NCI-H187 (cell line): ENCODE results near the gene RBM18.

ENCODE experiments used
- DNase-seq, 2 experiments: peaks; one replicate each; lab custom pipeline; 2025; lab: John Stamatoyannopoulos, UW

The RBM18 gene, protein sequence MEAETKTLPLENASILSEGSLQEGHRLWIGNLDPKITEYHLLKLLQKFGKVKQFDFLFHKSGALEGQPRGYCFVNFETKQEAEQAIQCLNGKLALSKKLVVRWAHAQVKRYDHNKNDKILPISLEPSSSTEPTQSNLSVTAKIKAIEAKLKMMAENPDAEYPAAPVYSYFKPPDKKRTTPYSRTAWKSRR

DNA sequence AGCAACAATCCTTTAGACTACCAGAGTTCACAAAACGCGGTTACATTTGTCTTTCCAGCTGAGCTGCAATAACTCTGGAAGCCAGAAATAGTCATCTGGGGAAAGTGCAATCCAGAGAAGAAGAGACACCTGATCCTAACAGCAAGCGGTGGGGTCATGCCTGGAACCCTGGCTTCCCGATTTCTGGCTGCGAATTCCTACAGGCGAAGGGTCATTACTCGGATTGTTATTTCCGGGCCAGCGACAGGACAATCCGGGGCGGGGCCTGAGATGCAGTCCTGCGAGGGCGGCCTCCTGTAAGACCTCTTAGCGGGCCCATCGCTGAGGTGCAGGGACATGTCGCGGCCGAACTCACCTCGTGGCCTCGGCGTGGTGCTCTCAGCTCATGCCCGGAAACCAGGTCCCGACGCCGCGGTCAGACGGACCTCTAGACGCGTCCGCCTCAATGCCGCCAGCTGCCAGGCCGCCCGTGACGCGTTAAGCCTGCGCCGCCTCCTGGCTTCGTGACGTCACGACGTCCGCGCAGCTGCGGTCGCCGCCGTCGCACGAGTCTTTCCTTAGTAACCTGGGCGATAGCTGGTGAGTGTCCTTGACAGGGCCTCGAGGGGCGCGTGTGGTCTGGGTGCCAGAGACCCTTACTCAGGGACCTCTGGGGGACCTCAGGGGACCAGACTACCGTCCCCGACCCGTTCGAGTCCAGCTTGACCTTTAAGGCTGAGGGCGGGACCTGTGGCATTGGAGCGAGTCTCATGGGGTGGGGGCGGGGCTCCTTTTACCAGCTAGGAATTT is at the start of gene RBM18, which contains the start of gene MRRF:
Gene RBM18, minus strand, starts transcription at position 481 of the 789 bp plus-strand sequence. CDS start 3,348 bp downstream, outside the sequence.
Gene MRRF, plus strand, starts transcription at position 523 of the 789 bp plus-strand sequence. CDS start 6,010 bp downstream, outside the sequence.
- peak; percentile 49 to 51 for DNase-seq

DNA sequence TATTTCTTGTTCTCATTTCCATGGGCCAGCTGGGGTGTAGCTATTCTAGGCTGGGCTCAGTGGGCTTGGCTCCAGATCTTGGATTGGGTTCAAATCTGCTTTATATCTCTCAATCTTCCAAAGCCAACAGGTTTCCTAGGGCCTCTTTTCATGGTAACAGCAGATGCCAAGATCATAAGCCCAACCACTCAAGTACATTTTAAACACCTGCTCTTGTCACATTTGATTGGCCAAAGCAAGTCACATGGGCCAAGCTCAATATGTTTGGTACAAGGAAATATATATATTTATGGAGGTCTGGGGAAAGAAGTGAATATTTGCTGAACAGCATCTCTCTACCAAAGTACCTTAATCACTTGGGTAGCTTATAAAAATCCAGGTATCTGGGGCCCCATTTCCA is 49.5 kb upstream of the RBM18 start:
- peak in 1 of 2 experiments; percentile 26 for DNase-seq

DNA sequence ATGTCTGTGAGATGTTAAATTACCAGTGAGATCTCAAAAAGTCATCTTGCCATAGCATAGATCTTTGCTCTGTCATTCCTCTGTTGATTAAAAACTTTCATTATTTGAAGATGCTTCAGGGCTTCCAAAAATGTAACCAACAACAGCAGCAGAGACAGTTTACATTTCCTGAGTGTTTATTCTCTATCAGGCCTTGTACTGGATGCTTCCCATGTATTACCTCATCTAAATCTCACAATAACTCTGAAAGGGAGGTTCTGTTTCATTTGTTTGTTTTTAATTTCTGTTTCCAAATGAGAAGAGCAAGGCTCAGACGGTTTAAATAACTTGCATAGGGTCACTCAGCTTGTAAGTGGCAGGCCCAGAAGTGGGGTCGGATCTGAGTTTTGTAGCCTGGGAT is 45.2 kb upstream of the RBM18 start:
- no peak for DNase-seq

DNA sequence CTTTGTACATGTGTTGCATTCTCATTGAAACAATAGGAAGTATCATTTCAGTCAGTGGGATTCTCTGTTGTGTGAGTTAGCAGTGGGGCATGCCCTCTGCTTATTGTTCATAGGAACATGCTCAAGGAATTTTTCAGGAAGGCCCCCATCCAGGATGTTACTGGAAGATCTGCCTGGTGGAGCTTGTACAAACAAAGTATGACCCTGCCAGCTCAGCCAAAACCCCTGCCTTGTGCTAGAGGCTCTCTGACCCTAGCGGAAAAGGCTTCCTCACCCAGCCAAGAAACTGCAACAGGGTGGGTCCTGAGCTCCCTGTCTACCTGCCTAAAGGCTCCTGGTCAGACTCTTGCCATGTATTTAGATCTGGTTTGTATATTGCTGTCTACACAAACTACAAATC is 43.3 kb upstream of the RBM18 start:
- DNase-seq: no peak

DNA sequence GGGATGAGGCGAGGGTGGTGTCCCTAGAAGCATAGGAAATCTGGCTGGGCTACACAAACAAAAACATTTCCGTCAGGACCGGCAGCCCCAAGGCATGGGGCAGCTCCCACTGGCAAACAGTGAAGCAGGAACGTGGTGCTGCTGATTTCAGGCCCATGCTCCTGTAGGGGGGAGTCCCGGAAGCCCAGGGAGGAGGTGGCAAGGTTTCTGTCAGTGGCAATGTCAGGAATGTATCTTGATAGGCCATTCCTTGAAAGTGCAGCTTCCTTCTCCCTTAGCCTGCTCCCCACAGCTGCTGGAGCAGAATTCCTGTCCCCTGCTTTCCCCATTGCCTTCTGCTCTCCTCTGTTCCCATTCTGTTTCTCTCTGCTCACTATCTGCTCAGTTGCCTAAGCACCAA is 42.4 kb upstream of the RBM18 start:
- DNase-seq: no peak

DNA sequence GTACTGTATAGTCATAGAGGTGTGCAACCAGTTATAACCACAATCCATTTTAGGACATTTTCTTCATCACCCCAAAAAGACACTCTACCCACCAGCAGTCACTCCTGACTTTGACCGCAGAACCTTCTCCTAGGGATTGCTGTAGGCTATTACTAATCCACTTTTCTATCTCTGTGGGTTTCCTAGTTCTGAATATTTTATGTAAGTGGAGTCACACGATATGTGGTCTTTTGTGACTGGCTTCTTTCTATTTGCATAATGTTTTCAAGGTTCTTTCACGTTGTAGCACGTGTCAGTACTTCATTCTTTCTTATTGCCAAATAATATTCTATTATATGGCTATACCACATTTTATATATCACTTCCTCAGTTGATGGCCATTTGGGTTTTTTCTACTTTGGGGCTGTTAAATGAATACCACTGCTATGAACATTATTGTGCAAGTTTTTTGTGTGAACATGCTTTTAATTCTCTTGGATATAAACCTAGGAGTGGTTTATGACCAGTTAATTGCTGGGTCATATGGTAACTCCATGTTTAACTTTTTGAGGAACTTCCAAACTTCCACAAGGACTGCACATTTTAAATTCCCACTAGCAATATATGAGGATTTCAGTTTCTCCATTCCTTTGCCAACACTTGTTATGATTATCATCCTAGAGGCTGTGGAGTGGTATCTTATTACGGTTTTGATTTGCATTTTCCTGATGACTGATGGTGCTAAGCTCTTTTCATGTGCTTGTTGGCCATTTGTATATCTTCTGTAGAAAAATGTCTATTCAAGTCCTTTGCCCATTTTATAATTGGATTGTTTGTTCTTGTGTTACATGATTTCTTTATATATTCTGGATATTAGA is 37.8 kb upstream of the RBM18 start:
- no peak for DNase-seq

DNA sequence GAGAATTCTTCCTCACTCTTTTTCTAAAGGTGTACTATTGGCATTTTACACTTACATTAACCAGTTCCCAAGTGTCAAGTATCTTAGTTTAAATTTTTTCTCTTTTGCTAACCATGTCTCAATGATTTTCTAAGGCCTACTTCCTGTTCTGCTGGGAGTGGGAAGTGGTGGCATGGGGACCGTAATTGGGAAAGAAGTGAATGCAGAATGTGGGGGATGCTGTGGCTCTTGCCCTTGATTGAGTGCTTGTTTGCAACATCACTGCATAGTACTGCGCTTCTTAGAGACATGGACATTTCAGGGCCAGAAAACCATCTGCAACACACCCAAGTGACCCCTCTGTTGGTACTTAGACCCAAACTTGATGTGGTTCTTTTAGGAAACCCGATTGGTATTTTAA is 32.9 kb upstream of the RBM18 start:
- DNase-seq: no peak

DNA sequence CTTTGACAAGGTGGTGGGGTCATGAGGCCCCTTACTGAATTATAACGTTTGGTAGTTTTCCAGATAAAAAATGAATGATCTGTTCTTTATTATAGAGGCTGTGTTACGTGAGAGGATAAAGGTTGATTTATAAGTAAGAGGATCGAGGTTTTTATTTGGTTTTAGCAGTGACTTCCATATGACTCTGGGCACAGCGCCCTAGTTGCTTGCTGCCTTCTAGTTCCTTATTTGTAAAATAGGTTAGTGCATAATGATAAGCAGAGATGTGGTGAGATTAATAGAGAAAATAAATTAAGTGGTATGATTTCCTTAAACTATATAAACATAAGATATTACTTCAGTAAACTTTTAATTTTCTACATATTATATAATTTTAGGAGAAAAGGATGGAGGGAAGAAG is 29.9 kb upstream of the RBM18 start:
- no peak for DNase-seq

DNA sequence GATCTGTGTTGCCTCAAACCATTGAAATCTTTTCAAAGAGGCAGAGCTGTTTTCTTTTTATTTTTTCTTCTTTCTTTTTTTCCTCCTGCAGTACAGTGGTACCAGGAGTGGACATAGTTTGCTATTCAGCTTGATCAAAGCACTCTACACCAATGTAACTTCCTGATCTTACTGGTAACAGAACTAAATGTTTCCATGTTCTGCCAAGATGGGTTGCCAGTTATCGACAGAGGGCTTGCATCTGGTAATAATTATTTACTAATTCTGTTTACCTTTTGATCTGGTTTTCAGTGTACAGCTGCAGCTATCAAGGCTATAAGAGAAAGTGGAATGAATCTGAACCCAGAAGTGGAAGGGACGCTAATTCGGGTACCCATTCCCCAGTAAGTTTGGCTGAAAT is 26.8 kb upstream of the RBM18 start:
- DNase-seq: no peak

DNA sequence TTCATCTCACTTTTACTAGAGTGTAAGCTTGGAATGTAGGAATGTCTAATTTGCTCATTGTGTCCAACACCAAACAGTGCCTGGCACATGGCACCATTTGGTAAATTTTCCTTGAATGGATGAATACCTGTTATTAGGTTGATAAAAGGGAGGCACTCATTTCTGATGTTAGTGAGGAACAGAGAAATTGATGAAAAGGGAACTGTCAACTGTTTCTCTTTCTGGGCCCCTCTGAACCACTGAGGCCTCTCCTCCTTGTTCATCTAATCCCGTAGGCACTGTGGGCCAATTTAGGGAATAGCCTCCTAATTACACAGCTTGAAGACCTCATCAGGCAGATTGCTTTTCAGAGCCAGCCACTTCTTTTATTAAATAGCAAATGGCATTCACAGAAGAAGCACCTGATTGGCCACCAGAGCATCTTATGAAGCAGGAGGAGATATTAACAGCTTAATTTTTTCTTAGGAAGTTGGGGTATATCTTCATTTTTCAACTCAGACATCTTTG is 22.6 kb upstream of the RBM18 start:
- DNase-seq: no peak

DNA sequence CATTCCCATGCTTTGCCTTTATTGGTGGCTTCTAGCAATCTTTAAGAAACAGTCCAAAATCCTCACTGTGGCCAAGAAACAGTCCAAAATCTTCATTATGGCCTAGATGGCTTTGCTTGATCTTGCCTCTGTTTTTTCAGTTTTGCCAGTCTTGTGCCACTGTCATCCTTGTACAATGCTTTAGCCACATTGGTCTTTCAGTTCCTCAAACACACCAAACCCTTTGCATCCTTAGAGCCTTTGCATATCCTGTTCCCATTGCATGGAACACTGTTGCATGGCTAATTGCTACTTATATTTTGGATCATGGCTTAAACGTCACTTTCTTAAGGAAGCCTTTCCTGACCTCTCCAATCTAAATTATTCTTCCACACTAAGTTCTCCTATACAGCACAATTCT is 22.1 kb upstream of the RBM18 start:
- DNase-seq: no peak

DNA sequence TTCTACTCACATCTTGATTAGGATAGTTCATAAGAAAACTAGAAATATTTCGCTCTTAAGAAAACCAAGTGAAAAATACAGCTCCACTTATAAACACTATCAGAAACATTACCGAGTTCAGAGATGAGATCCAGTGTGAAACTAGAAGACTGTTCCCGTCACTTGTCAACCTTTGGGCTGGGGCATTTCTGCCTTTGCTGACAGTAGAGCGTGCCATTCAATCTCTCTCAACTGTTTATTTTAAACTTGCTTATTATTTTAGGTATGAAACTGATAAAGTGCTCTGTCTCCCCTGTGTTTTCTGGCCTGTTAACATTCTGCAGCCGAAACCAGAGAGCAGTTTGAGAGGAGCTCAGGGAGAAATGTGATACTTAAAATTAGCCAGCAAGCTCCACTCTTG is 16.7 kb upstream of the RBM18 start:
- DNase-seq: no peak

DNA sequence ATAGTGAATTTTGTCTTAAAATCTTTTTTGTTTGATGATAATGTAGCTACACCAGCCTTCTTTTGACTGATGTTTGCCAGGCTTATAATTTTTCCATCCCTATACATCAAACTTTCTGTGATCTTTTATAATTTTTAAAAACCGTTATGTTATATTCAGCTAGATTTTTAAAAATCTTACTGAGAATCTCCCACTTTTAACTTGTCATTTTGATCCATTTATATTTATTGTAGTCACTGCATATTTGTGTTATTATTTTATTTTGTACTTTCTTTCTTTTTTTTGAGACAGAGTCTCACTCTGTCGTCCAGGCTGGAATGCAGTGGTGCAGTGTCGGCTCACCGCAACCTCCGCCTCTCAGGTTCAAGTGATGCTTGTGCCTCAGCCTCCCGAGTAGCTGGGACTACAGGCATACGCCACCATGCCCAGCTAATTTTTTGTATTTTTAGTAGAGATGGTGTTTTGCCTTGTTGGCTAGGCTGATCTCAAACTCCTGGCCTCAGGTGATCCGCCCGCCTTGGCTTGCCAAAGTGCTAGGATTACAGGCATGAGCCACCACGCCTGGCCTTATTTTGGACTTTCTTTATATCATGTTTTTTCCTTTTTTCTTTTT is 12.8 kb upstream of the RBM18 start:
- DNase-seq: no peak

DNA sequence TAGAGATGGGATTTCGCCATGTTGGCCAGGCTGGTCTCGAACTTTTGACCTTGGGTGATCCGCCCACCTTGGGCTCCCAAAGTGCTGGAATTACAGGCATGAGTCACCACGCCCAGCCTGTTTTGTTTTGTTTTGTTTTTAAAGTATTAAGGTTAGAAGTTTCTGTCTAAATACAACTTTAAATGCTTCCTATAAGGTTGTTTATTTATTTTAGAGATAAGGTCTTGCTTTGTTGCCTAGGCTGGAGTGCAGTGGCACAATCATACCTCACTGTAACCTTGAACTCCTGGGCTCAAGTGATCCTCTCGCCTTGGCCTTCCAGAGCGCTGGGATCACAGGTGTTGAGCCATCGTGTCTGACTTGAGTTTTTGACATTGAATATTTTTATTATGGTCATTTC is 11.5 kb upstream of the RBM18 start:
- no peak for DNase-seq

DNA sequence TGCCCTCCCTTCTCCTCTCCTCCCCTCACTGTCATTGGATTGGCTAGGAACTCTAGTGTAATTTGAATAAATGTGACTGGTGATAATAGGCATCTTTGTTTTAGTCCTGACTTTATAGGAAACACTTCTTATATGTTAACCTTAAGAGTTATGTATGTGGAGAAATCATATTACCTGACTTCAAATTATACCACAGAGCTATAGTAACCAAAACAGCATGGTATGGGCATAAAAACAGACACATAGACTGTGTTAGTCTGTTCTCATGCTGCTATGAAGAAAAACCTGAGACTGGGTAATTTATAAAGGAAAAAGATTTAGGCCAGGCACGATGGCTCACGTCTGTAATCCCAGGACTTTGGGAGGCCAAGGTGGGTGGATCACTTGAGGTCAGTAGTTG is 9.4 kb upstream of the RBM18 start:
- DNase-seq: no peak

DNA sequence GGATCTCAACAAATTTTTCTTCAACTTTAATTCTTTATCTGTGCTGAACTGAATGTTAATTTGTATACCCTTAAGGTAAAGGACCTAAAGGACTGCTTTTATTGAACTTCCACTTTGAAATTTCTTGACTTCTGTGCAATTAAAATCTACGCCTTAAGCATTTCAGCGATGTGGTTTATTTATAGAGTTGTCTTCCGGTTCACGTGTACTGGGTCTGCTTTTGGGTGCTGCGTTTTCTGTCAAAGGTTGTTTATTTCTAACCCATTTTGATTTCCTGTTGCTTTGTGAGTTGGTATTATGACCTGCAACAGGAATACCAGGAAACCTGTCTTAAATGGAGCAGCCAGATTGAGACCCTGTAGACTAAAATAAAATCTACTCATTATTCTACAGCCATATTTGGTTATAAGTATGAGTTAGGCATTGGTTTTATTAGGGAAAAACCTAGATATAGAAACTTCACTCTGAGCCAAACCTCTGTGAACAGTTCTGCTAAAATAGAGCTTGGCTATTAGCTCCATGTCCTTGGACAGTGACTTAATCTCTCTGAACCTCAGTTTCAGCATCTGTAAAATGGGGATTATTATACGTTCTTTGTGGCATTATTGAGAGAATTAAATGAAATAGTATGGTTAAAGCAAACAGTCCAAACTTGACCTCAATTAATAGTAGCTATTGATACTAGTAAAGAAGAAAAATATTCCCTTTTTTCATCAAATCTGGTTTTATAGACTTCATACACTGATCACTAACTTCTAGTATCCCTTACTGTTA is 3.6 kb upstream of the RBM18 start:
- no peak for DNase-seq

DNA sequence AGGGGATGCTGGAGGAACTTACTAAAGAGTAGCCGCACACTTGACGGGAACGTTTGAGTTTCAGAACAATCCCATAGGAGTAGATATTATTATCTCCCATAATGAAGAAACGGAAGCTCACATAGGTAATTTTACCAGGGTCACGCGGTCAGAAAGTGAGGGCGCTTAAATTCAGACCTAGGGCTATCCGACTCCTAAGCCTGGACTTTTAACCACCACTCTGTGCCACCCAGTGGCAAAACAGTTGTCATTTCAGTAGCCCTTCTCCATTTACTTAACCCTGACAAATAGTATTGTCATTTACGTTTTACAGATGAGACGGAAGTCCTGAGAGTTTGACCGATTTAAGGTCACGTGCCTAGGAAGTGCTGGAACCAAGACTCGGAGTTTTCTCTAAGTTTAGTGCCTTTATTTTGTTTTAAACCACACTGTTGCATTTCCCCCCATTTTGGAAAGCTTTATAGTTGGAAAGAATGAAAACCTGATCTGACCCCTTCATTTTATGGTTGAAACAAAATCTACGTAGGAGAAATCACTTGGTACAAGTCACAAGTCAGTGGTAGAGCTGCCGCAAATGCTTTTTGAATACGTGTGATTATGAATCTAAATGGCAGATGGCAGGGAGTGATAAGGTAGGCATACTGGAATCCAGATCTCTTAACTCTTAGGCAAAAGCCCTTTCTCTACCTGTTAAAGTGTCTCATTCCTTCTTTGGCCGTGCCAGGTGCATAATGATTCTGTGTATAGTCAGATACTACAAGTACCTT is 692 bp upstream of the RBM18 start:
- no peak for DNase-seq

DNA sequence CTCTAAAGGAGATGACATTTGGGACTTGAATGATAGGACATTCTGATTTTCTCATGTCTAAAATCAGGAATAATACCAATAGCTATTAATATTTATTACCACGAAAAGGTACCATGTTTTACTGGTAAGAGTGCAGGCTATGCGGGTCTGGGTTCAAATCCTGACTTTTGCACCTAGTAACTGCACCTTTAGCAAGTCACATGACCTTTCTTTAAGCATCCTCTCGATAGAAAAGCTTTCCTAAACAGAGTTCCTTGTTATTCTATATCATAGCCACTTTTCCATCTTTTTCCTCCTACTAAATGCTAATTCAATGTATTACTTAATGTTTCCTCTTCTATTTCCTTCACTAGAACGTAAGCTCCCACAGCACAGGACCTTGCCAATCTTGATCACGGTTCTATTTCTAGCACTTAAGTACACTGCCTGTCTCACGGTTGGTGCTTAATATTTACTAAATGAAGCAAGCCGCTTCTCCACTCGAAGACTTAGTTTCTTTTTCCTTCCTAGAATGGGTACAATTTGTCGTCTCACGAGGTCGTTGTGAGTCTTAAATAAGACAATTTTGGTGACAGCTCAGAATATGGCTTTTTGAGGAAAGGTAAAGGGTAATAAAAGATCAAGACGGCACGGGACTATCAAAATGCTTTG is 816 bp downstream of the RBM18 start:
- no peak for DNase-seq

DNA sequence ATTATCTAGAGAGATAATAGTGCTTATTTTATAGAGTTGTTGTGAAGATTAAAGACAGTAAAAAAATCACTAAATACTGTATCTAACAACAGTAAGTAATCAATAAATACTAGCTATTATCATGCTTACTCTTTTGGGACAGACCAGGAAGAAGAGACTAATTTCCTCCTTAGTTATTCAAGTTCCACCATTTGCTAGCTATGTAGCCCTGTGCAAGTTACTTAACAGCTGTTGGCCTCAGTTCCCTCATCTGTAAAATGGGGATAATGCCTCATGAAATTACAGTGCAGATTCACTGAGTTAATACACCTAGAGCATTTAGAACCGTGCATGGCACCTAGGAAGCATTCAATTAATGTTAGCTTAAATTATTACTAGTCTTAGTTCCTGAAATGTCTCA is 2.6 kb downstream of the RBM18 start:
- no peak for DNase-seq

DNA sequence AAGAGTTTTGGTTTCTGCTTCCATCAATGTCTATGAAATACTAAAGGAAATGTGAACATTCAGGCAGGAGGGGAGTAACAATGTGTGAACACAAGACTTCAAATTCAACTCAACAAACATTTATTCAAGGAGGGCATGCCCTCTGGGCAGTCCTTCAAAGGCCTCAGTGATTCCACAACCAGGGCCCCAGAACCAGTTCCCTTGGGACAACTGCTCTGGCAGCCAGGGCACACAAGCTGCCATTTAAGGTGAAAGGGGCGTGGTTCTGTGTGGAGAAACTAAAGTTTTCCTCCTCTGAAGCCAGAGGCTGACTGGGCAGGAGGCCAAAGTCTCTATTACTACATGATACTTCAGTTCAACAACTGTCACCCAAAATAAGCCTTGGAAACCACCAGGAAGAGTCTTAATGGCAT is 3.2 kb downstream of the RBM18 start:
- DNase-seq: peak; percentile 47 to 73
